Stimulated activated memory B cell treated with anti-CD40 and anti-IgM and Interleukin-4, amounts not matched to agents 10 μg/mL and 1 μg/mL and 100 μg/mL, for 72 hours (primary cell): ENCODE data around the gene CCSER2.
"Not testable (repeated sequence)": the region's sequence is repeated elsewhere in the genome, so short reads cannot be mapped to it uniquely, and the experiment has no call there.

Source experiments
- ATAC-seq: fragments of 150-1000 bp; cut with Tn5 transposase; 2 replicates; pipeline ENCODE4 v1.10.0; 2021
- H3K27ac Mint-ChIP-seq: one replicate; pipeline ENCODE4 v1.8.0; 2022; ENCODE audit warnings: mild to moderate bottlenecking, mixed read lengths
- H3K27me3 Mint-ChIP-seq: one replicate; pipeline ENCODE4 v1.8.0; 2022; ENCODE audit warnings: mixed read lengths
- H3K36me3 Mint-ChIP-seq: one replicate; pipeline ENCODE4 v1.8.0; 2022; ENCODE audit warnings: mixed read lengths
- H3K4me1 Mint-ChIP-seq: one replicate; pipeline ENCODE4 v1.8.0; 2022; ENCODE audit warnings: mixed read lengths
- H3K4me3 Mint-ChIP-seq: one replicate; pipeline ENCODE4 v1.8.0; 2022; ENCODE audit warnings: mild to moderate bottlenecking, moderate library complexity, mixed read lengths
- H3K9me3 Mint-ChIP-seq: one replicate; pipeline ENCODE4 v1.8.0; 2022; ENCODE audit warnings: mixed read lengths

CCSER2 gene

GRCh38 chr10:84415539-84416244 lies 87.3 kb downstream of the CCSER2 start:
- Mint-ChIP-seq H3K4me3 (no peak overlapping the region), H3K9me3 (peaks cover 44% of the 10 kb centered on the region), H3K4me1 (peaks cover 14% of the 10 kb centered on the region), H3K36me3 (peaks cover 91% of the 10 kb centered on the region), H3K27ac (no peak overlapping the region), H3K27me3 (no peaks in the 10 kb centered on the region)
- no peak for ATAC-seq

GRCh38 chr10:84416245-84416555 lies 87.8 kb downstream of the CCSER2 start:
- Mint-ChIP-seq H3K4me3 (no peak overlapping the region), H3K27ac (no peak overlapping the region), H3K36me3 (peaks cover 91% of the 10 kb centered on the region), H3K9me3 (peaks cover 44% of the 10 kb centered on the region), H3K4me1 (peaks cover 14% of the 10 kb centered on the region), H3K27me3 (no peaks in the 10 kb centered on the region)
- no peak for ATAC-seq

- no peak for ATAC-seq
- no peaks in the 10 kb centered on the region for H3K27me3 Mint-ChIP-seq
- peaks cover 19% of the 10 kb centered on the region for H3K9me3 Mint-ChIP-seq
- H3K4me1 Mint-ChIP-seq, result peaks cover 18% of the 10 kb centered on the region
- no peak overlapping the region for H3K4me3 Mint-ChIP-seq
- H3K27ac Mint-ChIP-seq, result no peak overlapping the region
- H3K36me3 Mint-ChIP-seq, result peaks cover 65% of the 10 kb centered on the region
Measured at GRCh38 chr10:84423719-84424118, 95.3 kb downstream of the CCSER2 start.

- Mint-ChIP-seq H3K27ac (no peak overlapping the region), H3K9me3 (peaks cover 13% of the 10 kb centered on the region), H3K4me3 (no peak overlapping the region), H3K27me3 (no peaks in the 10 kb centered on the region), H3K36me3 (peaks cover 64% of the 10 kb centered on the region), H3K4me1 (peaks cover 22% of the 10 kb centered on the region)
- ATAC-seq, result no peak
Measured at GRCh38 chr10:84424731-84425167, 96.4 kb downstream of the CCSER2 start.

GRCh38 chr10:84427903-84428650 lies 99.7 kb downstream of the CCSER2 start:
- Mint-ChIP-seq H3K4me3 (no peak overlapping the region), H3K27me3 (no peaks in the 10 kb centered on the region), H3K9me3 (no peaks in the 10 kb centered on the region), H3K4me1 (peaks cover 25% of the 10 kb centered on the region), H3K36me3 (peaks cover 49% of the 10 kb centered on the region), H3K27ac (no peak overlapping the region)
- ATAC-seq, result no peak

GRCh38 chr10:84428711-84429110 lies 100.3 kb downstream of the CCSER2 start:
- Mint-ChIP-seq H3K9me3 (no peaks in the 10 kb centered on the region), H3K4me3 (no peak overlapping the region), H3K36me3 (peaks cover 48% of the 10 kb centered on the region), H3K4me1 (peaks cover 20% of the 10 kb centered on the region), H3K27ac (no peak overlapping the region), H3K27me3 (no peaks in the 10 kb centered on the region)
- no peak for ATAC-seq

GRCh38 chr10:84429926-84430520 lies 101.6 kb downstream of the CCSER2 start:
- Mint-ChIP-seq H3K27me3 (no peaks in the 10 kb centered on the region), H3K27ac (no peak overlapping the region), H3K4me3 (no peak overlapping the region), H3K4me1 (peaks cover 27% of the 10 kb centered on the region), H3K36me3 (peaks cover 51% of the 10 kb centered on the region), H3K9me3 (no peaks in the 10 kb centered on the region)
- ATAC-seq, result peak; percentile 58

- Mint-ChIP-seq H3K4me1 (peaks cover 21% of the 10 kb centered on the region), H3K9me3 (peaks cover 5% of the 10 kb centered on the region), H3K36me3 (peaks cover 66% of the 10 kb centered on the region), H3K4me3 (no peak overlapping the region), H3K27me3 (no peaks in the 10 kb centered on the region), H3K27ac (no peak overlapping the region)
- no peak for ATAC-seq
Measured at GRCh38 chr10:84432891-84433290, 104.5 kb downstream of the CCSER2 start.

- H3K9me3 Mint-ChIP-seq, result peaks cover 7% of the 10 kb centered on the region
- peaks cover 79% of the 10 kb centered on the region for H3K36me3 Mint-ChIP-seq
- no peak for ATAC-seq
- no peaks in the 10 kb centered on the region for H3K27me3 Mint-ChIP-seq
- H3K4me1 Mint-ChIP-seq, result no peaks in the 10 kb centered on the region
- no peak overlapping the region for H3K27ac Mint-ChIP-seq
- H3K4me3 Mint-ChIP-seq, result no peak overlapping the region
Measured at GRCh38 chr10:84440781-84441180, 112.4 kb downstream of the CCSER2 start.

- Mint-ChIP-seq H3K4me3 (no peak overlapping the region), H3K4me1 (peaks cover 5% of the 10 kb centered on the region), H3K9me3 (no peaks in the 10 kb centered on the region), H3K27me3 (no peaks in the 10 kb centered on the region), H3K27ac (no peak overlapping the region), H3K36me3 (peaks cover 44% of the 10 kb centered on the region)
- ATAC-seq, result no peak
Measured at GRCh38 chr10:84447701-84448400, 119.5 kb downstream of the CCSER2 start.

- H3K27me3 Mint-ChIP-seq, H3K27ac Mint-ChIP-seq, H3K4me1 Mint-ChIP-seq, ATAC-seq, H3K9me3 Mint-ChIP-seq, H3K4me3 Mint-ChIP-seq: not testable (repeated sequence)
- peaks cover 44% of the 10 kb centered on the region for H3K36me3 Mint-ChIP-seq
Measured at GRCh38 chr10:84449351-84449750, 121.0 kb downstream of the CCSER2 start.

- H3K4me1 Mint-ChIP-seq, result peaks cover 5% of the 10 kb centered on the region
- no peak overlapping the region for H3K4me3 Mint-ChIP-seq
- H3K27ac Mint-ChIP-seq, result no peak overlapping the region
- H3K36me3 Mint-ChIP-seq, result peaks cover 57% of the 10 kb centered on the region
- H3K27me3 Mint-ChIP-seq, result no peaks in the 10 kb centered on the region
- peaks cover 7% of the 10 kb centered on the region for H3K9me3 Mint-ChIP-seq
- ATAC-seq, result no peak
Measured at GRCh38 chr10:84452003-84452402, 123.6 kb downstream of the CCSER2 start.

- H3K4me1 Mint-ChIP-seq, result no peaks in the 10 kb centered on the region
- no peaks in the 10 kb centered on the region for H3K27me3 Mint-ChIP-seq
- H3K4me3 Mint-ChIP-seq, result no peak overlapping the region
- peaks cover 7% of the 10 kb centered on the region for H3K9me3 Mint-ChIP-seq
- ATAC-seq, result no peak
- peaks cover 50% of the 10 kb centered on the region for H3K36me3 Mint-ChIP-seq
- H3K27ac Mint-ChIP-seq, result no peak overlapping the region
Measured at GRCh38 chr10:84453303-84453702, 124.9 kb downstream of the CCSER2 start.

- H3K36me3 Mint-ChIP-seq, result peaks cover 64% of the 10 kb centered on the region
- H3K9me3 Mint-ChIP-seq, result peaks cover 10% of the 10 kb centered on the region
- no peak for ATAC-seq
- no peaks in the 10 kb centered on the region for H3K27me3 Mint-ChIP-seq
- H3K27ac Mint-ChIP-seq, result no peak overlapping the region
- no peak overlapping the region for H3K4me3 Mint-ChIP-seq
- no peaks in the 10 kb centered on the region for H3K4me1 Mint-ChIP-seq
Measured at GRCh38 chr10:84456126-84456525, 127.7 kb downstream of the CCSER2 start.

- peaks cover 5% of the 10 kb centered on the region for H3K9me3 Mint-ChIP-seq
- no peak overlapping the region for H3K27ac Mint-ChIP-seq
- peaks cover 12% of the 10 kb centered on the region for H3K4me1 Mint-ChIP-seq
- H3K36me3 Mint-ChIP-seq, result peaks cover 64% of the 10 kb centered on the region
- no peaks in the 10 kb centered on the region for H3K27me3 Mint-ChIP-seq
- no peak overlapping the region for H3K4me3 Mint-ChIP-seq
- no peak for ATAC-seq
Measured at GRCh38 chr10:84460520-84460919, 132.1 kb downstream of the CCSER2 start.
